Caco-2 (cell line): ENCODE measurements around the gene GBP5. TPM values are rescaled to one million over a fixed set of nuclear protein-coding genes. Genes with fewer than 3 reads are reported as not detected.

Experiments
- BruUV-seq: library from RNA; stranded (reverse); fragments of 400-500 nt; replicated peaks from 2 replicates; lab custom pipeline; 2021; lab: Mats Ljungman, UMichigan
- CTCF ChIA-PET: fragments of 300-600 bp; sonication (Branson Sonifier 250); formaldehyde crosslinking; loops from one replicate; lab custom pipeline; 2022; ENCODE audit warnings: antibody characterized with exemption; lab: Charles Lee
- POLR2A ChIA-PET: fragments of 300-600 bp; sonication (Branson Sonifier 250); formaldehyde crosslinking; loops from one replicate; lab custom pipeline; 2022; ENCODE audit warnings: antibody characterized with exemption; lab: Charles Lee
- DNase-seq, 2 experiments: peaks; one replicate each; pipeline versions ENCODE4 v3.0.0 to v3.0.0-alpha.2; 2020 to 2022
- H3K27me3 ChIP-seq: replicated peaks from 2 replicates; pipeline ENCODE4 v1.6.0; 2011; ENCODE audit warnings: low read length; ENCODE audit not compliant: control insufficient read depth, insufficient read depth
- H3K36me3 ChIP-seq: 2 replicates; pipeline ENCODE4 v1.5.1; 2011; ENCODE audit warnings: low read length; ENCODE audit not compliant: control insufficient read depth, insufficient read depth
- H3K4me1 ChIP-seq: fragments of 250-450 bp; sonication (Bioruptor Pico); 2 replicates; pipeline ENCODE4 v1.5.1; 2020; ENCODE audit warnings: mild to moderate bottlenecking
- H3K4me3 ChIP-seq: 2 replicates; pipeline ENCODE4 v1.5.1; 2011; ENCODE audit warnings: low read depth, mild to moderate bottlenecking, control low read depth, low read length
- H3K9me3 ChIP-seq: fragments of 250-450 bp; sonication (Bioruptor Pico); 2 replicates; pipeline ENCODE4 v1.5.1; 2020; ENCODE audit warnings: mild to moderate bottlenecking, moderate library complexity
- H3K27ac Mint-ChIP-seq: one replicate; pipeline ENCODE4 v1.8.0; 2022; ENCODE audit warnings: mixed read lengths; ENCODE audit not compliant: unreplicated experiment
- H3K27me3 Mint-ChIP-seq: one replicate; pipeline ENCODE4 v1.8.0; 2022; ENCODE audit warnings: mixed read lengths; ENCODE audit not compliant: insufficient read depth, unreplicated experiment
- H3K36me3 Mint-ChIP-seq: one replicate; pipeline ENCODE4 v1.8.0; 2022; ENCODE audit warnings: mild to moderate bottlenecking, mixed read lengths; ENCODE audit not compliant: insufficient read depth, unreplicated experiment
- H3K4me1 Mint-ChIP-seq: one replicate; pipeline ENCODE4 v1.8.0; 2022; ENCODE audit warnings: low read depth, mixed read lengths; ENCODE audit not compliant: unreplicated experiment
- H3K4me3 Mint-ChIP-seq: one replicate; pipeline ENCODE4 v1.8.0; 2022; ENCODE audit warnings: mild to moderate bottlenecking, moderate library complexity, mixed read lengths; ENCODE audit not compliant: unreplicated experiment
- H3K9me3 Mint-ChIP-seq: one replicate; pipeline ENCODE4 v1.8.0; 2022; ENCODE audit warnings: mixed read lengths; ENCODE audit not compliant: unreplicated experiment
- intact Hi-C: fragments of 100-400 bp; cut with micrococcal nuclease; formaldehyde crosslinking; loops from one replicate; pipeline ENCODE4 v1.10.0; 2022; ENCODE audit not compliant: unreplicated experiment
- total RNA-seq: library from RNA; stranded (reverse); gene quantifications from 2 replicates; pipeline ENCODE4 v1.2.3, GENCODE V29; 2022
- TF ChIP-seq, protein P1 (sequence below), 2 experiments: fragments of 200-600 bp in 1 of 2; IDR thresholded peaks; 1 replicate in 1 of 2; 2 replicates in 1 of 2; pipeline versions ENCODE4 v1.5.1 to v1.8.0; 2011 to 2022; ENCODE audit warnings: antibody characterized with exemption in 1 of 2, control low read depth in 1 of 2, inconsistent platforms in 1 of 2, low read depth in 1 of 2, low read length in 1 of 2, mild to moderate bottlenecking in 1 of 2, moderate library complexity in 1 of 2; ENCODE audit not compliant: insufficient read depth in 1 of 2, severe bottlenecking in 1 of 2, unreplicated experiment in 1 of 2

The GBP5 gene
- total RNA-seq, 1 experiment from 2014 or later, result not detected

DNA sequence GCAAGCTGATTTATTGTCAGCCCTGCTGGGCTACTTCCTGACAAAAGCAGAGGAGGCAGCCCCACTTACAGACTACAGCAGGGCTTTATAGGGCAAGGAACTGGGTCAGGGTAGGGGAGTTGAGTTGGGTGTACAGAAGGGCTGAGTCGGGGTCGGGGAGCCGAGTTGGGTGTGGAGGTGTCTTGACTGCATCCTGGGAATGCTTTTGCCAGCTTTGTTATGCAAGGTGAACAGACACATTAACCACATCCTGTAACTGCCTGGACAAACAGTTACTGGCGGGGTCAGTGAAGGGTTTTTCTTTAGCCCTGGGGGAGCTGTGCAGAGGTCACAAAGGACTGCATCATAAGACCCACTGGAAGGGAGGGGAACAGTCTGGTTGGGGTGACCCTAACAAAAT is 39.1 kb upstream of the GBP5 start:
- DNase-seq, result no peak
- H3K4me1 ChIP-seq, result no peaks in the 10 kb centered on the region
- no peaks in the 10 kb centered on the region for H3K4me1 Mint-ChIP-seq
- no peaks in the 10 kb centered on the region for H3K27me3 Mint-ChIP-seq
- no peaks in the 10 kb centered on the region for H3K9me3 Mint-ChIP-seq
- no peaks in the 10 kb centered on the region for H3K36me3 ChIP-seq
- H3K9me3 ChIP-seq, result no peaks in the 10 kb centered on the region
- CTCF ChIA-PET, result no interaction called here
- H3K36me3 Mint-ChIP-seq, result no peaks in the 10 kb centered on the region
- H3K4me3 Mint-ChIP-seq, result no peak overlapping the region
- TF ChIP-seq, protein P1, sequence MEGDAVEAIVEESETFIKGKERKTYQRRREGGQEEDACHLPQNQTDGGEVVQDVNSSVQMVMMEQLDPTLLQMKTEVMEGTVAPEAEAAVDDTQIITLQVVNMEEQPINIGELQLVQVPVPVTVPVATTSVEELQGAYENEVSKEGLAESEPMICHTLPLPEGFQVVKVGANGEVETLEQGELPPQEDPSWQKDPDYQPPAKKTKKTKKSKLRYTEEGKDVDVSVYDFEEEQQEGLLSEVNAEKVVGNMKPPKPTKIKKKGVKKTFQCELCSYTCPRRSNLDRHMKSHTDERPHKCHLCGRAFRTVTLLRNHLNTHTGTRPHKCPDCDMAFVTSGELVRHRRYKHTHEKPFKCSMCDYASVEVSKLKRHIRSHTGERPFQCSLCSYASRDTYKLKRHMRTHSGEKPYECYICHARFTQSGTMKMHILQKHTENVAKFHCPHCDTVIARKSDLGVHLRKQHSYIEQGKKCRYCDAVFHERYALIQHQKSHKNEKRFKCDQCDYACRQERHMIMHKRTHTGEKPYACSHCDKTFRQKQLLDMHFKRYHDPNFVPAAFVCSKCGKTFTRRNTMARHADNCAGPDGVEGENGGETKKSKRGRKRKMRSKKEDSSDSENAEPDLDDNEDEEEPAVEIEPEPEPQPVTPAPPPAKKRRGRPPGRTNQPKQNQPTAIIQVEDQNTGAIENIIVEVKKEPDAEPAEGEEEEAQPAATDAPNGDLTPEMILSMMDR (IDR thresholded peaks at IDR 0.05; ENCODE audit: insufficient read depth in 1 of 2, low read depth in 1 of 2, low read length in 1 of 2, severe bottlenecking in 1 of 2, unreplicated experiment in 1 of 2), result no peak
- POLR2A ChIA-PET, result no interaction called here
- no peak overlapping the region for H3K4me3 ChIP-seq
- no TSS peak for BruUV-seq
- H3K27me3 ChIP-seq, result no peaks in the 10 kb centered on the region
- no peak overlapping the region for H3K27ac Mint-ChIP-seq
- intact Hi-C loops, result no loop called here

DNA sequence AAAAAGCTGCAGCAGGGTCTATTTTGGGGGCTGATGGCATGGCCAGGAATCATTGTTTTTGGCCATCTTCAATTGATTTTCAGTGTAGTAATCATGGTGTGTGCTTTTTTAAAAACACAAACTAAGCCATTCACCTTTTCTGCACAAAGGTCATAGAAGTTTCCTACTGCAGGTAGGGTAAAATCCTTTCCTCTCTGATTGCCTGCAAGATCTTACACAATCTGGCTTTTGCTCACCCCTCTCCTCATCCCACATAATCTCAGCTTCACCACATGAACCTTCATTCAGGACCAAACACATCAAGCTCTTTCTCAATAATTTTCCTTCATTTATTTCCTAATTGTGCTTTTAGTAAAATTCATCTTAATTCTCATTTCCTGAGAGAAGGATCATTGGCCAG is 38.3 kb upstream of the GBP5 start:
- no peak for DNase-seq
- Mint-ChIP-seq H3K4me3 (no peak overlapping the region), H3K4me1 (no peaks in the 10 kb centered on the region), H3K36me3 (no peaks in the 10 kb centered on the region), H3K27ac (no peak overlapping the region), H3K9me3 (no peaks in the 10 kb centered on the region), H3K27me3 (no peaks in the 10 kb centered on the region)
- ChIA-PET POLR2A (no interaction called here), CTCF (no interaction called here)
- no peaks in the 10 kb centered on the region for H3K4me1 ChIP-seq
- TF ChIP-seq, protein P1 (IDR thresholded peaks at IDR 0.05; ENCODE audit: insufficient read depth in 1 of 2, low read depth in 1 of 2, low read length in 1 of 2, severe bottlenecking in 1 of 2, unreplicated experiment in 1 of 2), result no peak
- H3K9me3 ChIP-seq, result no peaks in the 10 kb centered on the region
- no peaks in the 10 kb centered on the region for H3K36me3 ChIP-seq
- H3K27me3 ChIP-seq, result no peaks in the 10 kb centered on the region
- no peak overlapping the region for H3K4me3 ChIP-seq
- intact Hi-C loops, result no loop called here
- no TSS peak for BruUV-seq

DNA sequence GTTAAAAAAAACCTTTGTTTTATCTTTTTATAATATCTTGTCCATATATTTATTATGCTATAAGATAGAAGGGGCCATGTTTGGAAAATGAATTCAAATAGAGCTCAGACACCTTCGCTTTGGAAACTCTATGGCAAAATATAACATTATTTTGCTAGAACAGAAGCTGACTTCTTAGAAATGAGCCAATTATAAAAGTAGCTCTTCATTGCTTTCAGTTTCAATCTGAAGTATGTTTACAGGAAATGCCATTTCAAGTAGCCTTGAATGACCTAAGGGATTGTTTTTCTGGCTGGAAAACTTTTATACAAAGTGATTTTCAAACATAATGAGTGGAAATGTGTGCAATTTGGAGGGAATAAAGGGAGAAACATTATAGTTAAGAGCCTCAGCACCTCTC is 37.8 kb upstream of the GBP5 start:
- POLR2A ChIA-PET, result no interaction called here

More for the DNA sequence above, 37.8 kb upstream of the GBP5 start:
- no peaks in the 10 kb centered on the region for H3K27me3 ChIP-seq
- H3K9me3 Mint-ChIP-seq, result no peaks in the 10 kb centered on the region
- intact Hi-C loops, result no loop called here
- no peak overlapping the region for H3K4me3 Mint-ChIP-seq
- H3K4me1 Mint-ChIP-seq, result no peaks in the 10 kb centered on the region
- TF ChIP-seq, protein P1 (IDR thresholded peaks at IDR 0.05; ENCODE audit: insufficient read depth in 1 of 2, low read depth in 1 of 2, low read length in 1 of 2, severe bottlenecking in 1 of 2, unreplicated experiment in 1 of 2), result no peak
- H3K27ac Mint-ChIP-seq, result no peak overlapping the region
- CTCF ChIA-PET, result no interaction called here
- H3K36me3 Mint-ChIP-seq, result no peaks in the 10 kb centered on the region
- no peak overlapping the region for H3K4me3 ChIP-seq
- DNase-seq, result no peak
- H3K9me3 ChIP-seq, result no peaks in the 10 kb centered on the region
- no peaks in the 10 kb centered on the region for H3K36me3 ChIP-seq
- BruUV-seq, result no TSS peak
- no peaks in the 10 kb centered on the region for H3K4me1 ChIP-seq
- no peaks in the 10 kb centered on the region for H3K27me3 Mint-ChIP-seq
